Stimulated activated CD4-positive, alpha-beta T cell treated with anti-CD3 and anti-CD28 coated beads, Interleukin-4, amount 100 ng/mL, for 4 hours (primary cell): ENCODE results near the gene NSD1.
"Not testable (repeated sequence)": the region's sequence is repeated elsewhere in the genome, so short reads cannot be mapped to it uniquely, and the experiment has no call there.

Experiments
- DNase-seq, 2 experiments: peaks; one replicate each; pipeline ENCODE4 v3.0.0-alpha.2; 2020

NSD1 gene

GRCh38 chr5:177334155-177334551 lies 200.6 kb downstream of the NSD1 start:
- DNase-seq: no peak

- no peak for DNase-seq
Observed at GRCh38 chr5:177334781-177335700, 201.5 kb downstream of the NSD1 start.

- DNase-seq: no peak
Observed at GRCh38 chr5:177335701-177336065, 202.1 kb downstream of the NSD1 start.

- DNase-seq: no peak
Observed at GRCh38 chr5:177336112-177336511, 202.5 kb downstream of the NSD1 start.

- no peak for DNase-seq
Observed at GRCh38 chr5:177336603-177337494, 203.3 kb downstream of the NSD1 start.

GRCh38 chr5:177338251-177339106 lies 204.9 kb downstream of the NSD1 start:
- DNase-seq: no peak

- no peak for DNase-seq
Observed at GRCh38 chr5:177339107-177339638, 205.6 kb downstream of the NSD1 start.

GRCh38 chr5:177343000-177343399 lies 209.4 kb downstream of the NSD1 start:
- DNase-seq: not testable (repeated sequence)

- no peak for DNase-seq
Observed at GRCh38 chr5:177343777-177344176, 210.2 kb downstream of the NSD1 start.

GRCh38 chr5:177344891-177345290 lies 211.3 kb downstream of the NSD1 start:
- DNase-seq: no peak

GRCh38 chr5:177346820-177347219 lies 213.2 kb downstream of the NSD1 start:
- no peak for DNase-seq

- DNase-seq: no peak
Observed at GRCh38 chr5:177347699-177348098, 214.1 kb downstream of the NSD1 start.

- DNase-seq: no peak
Observed at GRCh38 chr5:177349362-177349647, 215.7 kb downstream of the NSD1 start.

- DNase-seq: no peak
Observed at GRCh38 chr5:177349762-177350161, 216.2 kb downstream of the NSD1 start.
